Measurements from ENCODE around the gene MRPL18. TPM values are rescaled to one million over a fixed set of nuclear protein-coding genes. Genes with fewer than 3 reads are reported as not detected.

The MRPL18 gene
- total and polyA plus RNA-seq, 9 of the 15 experiments (the other 6 are each of a cell fraction or from before 2014, with no cell fraction given), result 149 to 456 (median 196) TPM

GRCh38 chr6:159761129-159761872, 29.0 kb upstream of the MRPL18 start (continued):
- TF ChIP-seq E4F1 (CRISPR knock-in tag; IDR thresholded peaks at IDR 0.05; ENCODE audit: borderline replicate concordance) (no peak), TCF7L2 (IDR thresholded peaks at IDR 0.05; ENCODE audit: low read depth, low read length) (no peak), NRF1 (conservative IDR thresholded peaks at IDR 0.05 in 1 of 2, IDR thresholded peaks at IDR 0.05 in 1 of 2) (no peak), CREB5 (CRISPR knock-in tag; IDR thresholded peaks at IDR 0.05) (no peak), HDAC8 (tag; IDR thresholded peaks at IDR 0.05) (no peak), PCBP1 (IDR thresholded peaks at IDR 0.05; ENCODE audit: low read depth, low read length, poor library complexity, severe bottlenecking) (no peak), NFE2L1 (tag; IDR thresholded peaks at IDR 0.05; ENCODE audit: borderline replicate concordance, low read depth) (no peak), HLTF (IDR thresholded peaks at IDR 0.05) (no peak), HMGXB4 (CRISPR knock-in tag; IDR thresholded peaks at IDR 0.05) (no peak), ZBTB17 (CRISPR knock-in tag; IDR thresholded peaks at IDR 0.05) (peak; percentile 45; the same call in 1 of the 2 replicates), MIER1 (IDR thresholded peaks at IDR 0.05; ENCODE audit: low read depth) (peak; percentile 50; the same call in 1 of the 2 replicates), FIP1L1 (IDR thresholded peaks at IDR 0.05; ENCODE audit: low read depth, low read length, poor library complexity, severe bottlenecking) (no peak), E2F8 (IDR thresholded peaks at IDR 0.05; ENCODE audit: low read depth, partially characterized antibody) (no peak), ZFP30 (CRISPR knock-in tag; IDR thresholded peaks at IDR 0.05; ENCODE audit: borderline replicate concordance) (no peak), ZHX1 (conservative IDR thresholded peaks at IDR 0.05; ENCODE audit: low read length) (no peak)

Measured in K562 (cell line).